H1 (cell line): ENCODE data around the gene SYDE2. TPM values are rescaled to one million over a fixed set of nuclear protein-coding genes. Genes with fewer than 3 reads are reported as not detected.

ENCODE experiments used
- CTCF ChIA-PET: fragments of 300-600 bp; sonication (Branson Sonifier 250); formaldehyde crosslinking; loops from one replicate; lab custom pipeline; 2021; ENCODE audit not compliant: partially characterized antibody; lab: Charles Lee
- POLR2A ChIA-PET: fragments of 300-600 bp; sonication (Branson Sonifier 250); formaldehyde crosslinking; loops from one replicate; lab custom pipeline; 2021; ENCODE audit warnings: inconsistent platforms; ENCODE audit not compliant: partially characterized antibody; lab: Charles Lee
- DNase-seq, 2 experiments: peaks; one replicate each; pipeline versions ENCODE4 v3.0.0 to v3.0.0-alpha.2; 2010 to 2022; ENCODE audit warnings: low spot score in 2 of 2, low read depth in 1 of 2, mixed read lengths in 1 of 2
- FAIRE-seq: peaks from 2 replicates; lab custom pipeline; 2011; peaks lifted over from hg19 to GRCh38; lab: Jason Lieb, UNC
- H2AFZ ChIP-seq: 2 replicates; pipeline ENCODE4 v1.8.1; 2012; ENCODE audit warnings: low read length, inconsistent platforms
- H2AK5ac ChIP-seq: 2 replicates; pipeline ENCODE4 v1.6.1; 2013; ENCODE audit warnings: low read depth, low read length
- H2BK120ac ChIP-seq: replicated peaks from 2 replicates; pipeline ENCODE3; 2013; ENCODE audit warnings: low read depth, low read length, inconsistent platforms
- H2BK12ac ChIP-seq: 2 replicates; pipeline ENCODE4 v1.6.1; 2013; ENCODE audit warnings: low read depth, low read length
- H2BK15ac ChIP-seq: 2 replicates; pipeline ENCODE4 v1.6.1; 2013; ENCODE audit warnings: low read length
- H2BK20ac ChIP-seq: 2 replicates; pipeline ENCODE4 v1.6.1; 2013; ENCODE audit warnings: low read length
- H2BK5ac ChIP-seq: 2 replicates; pipeline ENCODE4 v1.6.1; 2013; ENCODE audit warnings: low read depth, low read length
- H3K14ac ChIP-seq: 2 replicates; pipeline ENCODE4 v1.6.1; 2013; ENCODE audit warnings: inconsistent platforms; ENCODE audit not compliant: insufficient read length
- H3K18ac ChIP-seq: 2 replicates; pipeline ENCODE4 v1.6.1; 2013; ENCODE audit warnings: low read length; ENCODE audit errors: extremely low read depth
- H3K23ac ChIP-seq: 2 replicates; pipeline ENCODE4 v1.6.1; 2013; ENCODE audit warnings: inconsistent platforms; ENCODE audit not compliant: insufficient read length
- H3K23me2 ChIP-seq: 2 replicates; pipeline ENCODE4 v1.6.1; 2013; ENCODE audit warnings: low read depth, low read length
- H3K27ac ChIP-seq: 2 replicates; pipeline ENCODE4 v1.6.1; 2011; ENCODE audit warnings: low read depth, low read length, inconsistent platforms
- H3K27me3 ChIP-seq, 4 experiments: replicated peaks in 1 of 4; 1 replicate in 1 of 4; 2 replicates in 3 of 4; pipeline versions ENCODE4 v1.6.1 to v1.8.1; 2011 to 2013; ENCODE audit warnings: low read length in 3 of 4, mild to moderate bottlenecking in 3 of 4, inconsistent platforms in 2 of 4, mixed read lengths in 2 of 4, moderate library complexity in 1 of 4; ENCODE audit not compliant: control insufficient read depth in 3 of 4, insufficient read depth in 3 of 4; ENCODE audit errors: extremely low read depth in 1 of 4
- H3K36me3 ChIP-seq, 4 experiments: 2 replicates each; pipeline versions ENCODE4 v1.6.1 to v1.8.1; 2011 to 2013; ENCODE audit warnings: mild to moderate bottlenecking in 4 of 4, low read length in 3 of 4, moderate library complexity in 2 of 4, control low read depth in 1 of 4, inconsistent platforms in 1 of 4; ENCODE audit not compliant: insufficient read depth in 4 of 4, control insufficient read depth in 2 of 4
- H3K4ac ChIP-seq: replicated peaks from 2 replicates; pipeline ENCODE3; 2013; ENCODE audit warnings: low read length, low read depth, mixed read lengths, inconsistent platforms; ENCODE audit not compliant: insufficient read length
- H3K4me1 ChIP-seq, 4 experiments: replicated peaks in 1 of 4; 1 replicate in 1 of 4; 2 replicates in 3 of 4; pipeline versions ENCODE4 v1.6.1 to v1.8.1; 2011 to 2013; ENCODE audit warnings: low read length in 3 of 4, inconsistent platforms in 2 of 4, mixed read lengths in 1 of 4; ENCODE audit not compliant: insufficient read depth in 4 of 4, control insufficient read depth in 3 of 4
- H3K4me2 ChIP-seq, 2 experiments: 2 replicates each; pipeline versions ENCODE4 v1.6.1 to v1.8.1; 2011 to 2013; ENCODE audit warnings: low read depth in 2 of 2, low read length in 2 of 2, control low read depth in 1 of 2, inconsistent platforms in 1 of 2, mild to moderate bottlenecking in 1 of 2; ENCODE audit not compliant: insufficient read depth in 1 of 2
- H3K4me3 ChIP-seq, 4 experiments: fragments of 200-600, 300-600 bp in 1 of 4; sonication (generic), shearing (Covaris generic), sonication (Bioruptor Twin) in 1 of 4; 2 replicates each; pipeline versions ENCODE4 v1.5.1 to v1.8.1; 2011 to 2016; ENCODE audit warnings: low read length in 4 of 4, low read depth in 3 of 4, control low read depth in 2 of 4, inconsistent platforms in 2 of 4, mild to moderate bottlenecking in 2 of 4, mixed read lengths in 1 of 4, moderate library complexity in 1 of 4; ENCODE audit not compliant: insufficient read depth in 2 of 4; ENCODE audit errors: extremely low read depth in 1 of 4
- H3K56ac ChIP-seq: replicated peaks from 2 replicates; pipeline ENCODE3; 2013; ENCODE audit warnings: low read depth, mild to moderate bottlenecking, mixed read lengths, low read length, inconsistent platforms; ENCODE audit not compliant: insufficient read length
- H3K79me1 ChIP-seq: 2 replicates; pipeline ENCODE4 v1.6.1; 2013; ENCODE audit warnings: low read depth, low read length, control low read depth
- H3K79me2 ChIP-seq, 2 experiments: 2 replicates each; pipeline versions ENCODE4 v1.6.1 to v1.8.1; 2012 to 2013; ENCODE audit warnings: low read length in 2 of 2, mild to moderate bottlenecking in 2 of 2, inconsistent platforms in 1 of 2; ENCODE audit not compliant: insufficient read depth in 2 of 2, control insufficient read depth in 1 of 2
- H3K9ac ChIP-seq, 4 experiments: replicated peaks in 1 of 4; 1 replicate in 1 of 4; 2 replicates in 3 of 4; pipeline versions ENCODE4 v1.6.1 to v1.8.1; 2011 to 2013; ENCODE audit warnings: low read depth in 3 of 4, low read length in 3 of 4, control low read depth in 2 of 4, mild to moderate bottlenecking in 2 of 4, moderate library complexity in 2 of 4, inconsistent platforms in 1 of 4; ENCODE audit errors: extremely low read depth in 1 of 4
- H3K9me3 ChIP-seq, 2 experiments: 2 replicates each; pipeline versions ENCODE4 v1.6.1 to v1.8.1; 2012 to 2013; ENCODE audit warnings: mild to moderate bottlenecking in 2 of 2, moderate library complexity in 2 of 2, control low read depth in 1 of 2, inconsistent platforms in 1 of 2, low read depth in 1 of 2, low read length in 1 of 2, mixed read lengths in 1 of 2; ENCODE audit not compliant: insufficient read depth in 2 of 2
- H4K20me1 ChIP-seq, 2 experiments: replicated peaks in 1 of 2; 2 replicates each; pipeline versions ENCODE3 to v1.8.1; 2011 to 2013; ENCODE audit warnings: inconsistent platforms in 2 of 2, low read length in 2 of 2, mild to moderate bottlenecking in 1 of 2; ENCODE audit not compliant: insufficient read depth in 2 of 2, control insufficient read depth in 1 of 2
- H4K5ac ChIP-seq: 2 replicates; pipeline ENCODE4 v1.6.1; 2013; ENCODE audit warnings: low read length, low read depth, mixed read lengths, inconsistent platforms; ENCODE audit not compliant: insufficient read length
- H4K8ac ChIP-seq: 2 replicates; pipeline ENCODE4 v1.8.0; 2013; ENCODE audit warnings: mild to moderate bottlenecking, moderate library complexity, low read length, inconsistent platforms; ENCODE audit not compliant: insufficient read depth; ENCODE audit errors: extremely low read depth
- H4K91ac ChIP-seq: replicated peaks from 2 replicates; pipeline ENCODE3; 2013; ENCODE audit warnings: low read length, mixed read lengths, inconsistent platforms; ENCODE audit not compliant: insufficient read length
- TEAD4 ChIP-seq: IDR thresholded peaks from 2 replicates; pipeline ENCODE4 v1.6.1; 2012; ENCODE audit warnings: low read depth, low read length, inconsistent platforms, mixed read lengths
- WGBS, 2 experiments: shearing (Covaris generic) in 1 of 2; methylation state at CpG; one replicate each; pipeline versions ENCODE4 v1.1.6 to v1.1.7; 2013 to 2015; ENCODE audit warnings: low lambda C conversion rate in 2 of 2, mixed read lengths in 2 of 2, inconsistent platforms in 1 of 2, low coverage in 1 of 2, missing lambda C conversion rate in 1 of 2; ENCODE audit not compliant: insufficient replicate concordance in 2 of 2, insufficient coverage in 1 of 2, insufficient read length in 1 of 2; ENCODE audit errors: extremely low coverage in 1 of 2, missing lambda C conversion rate in 1 of 2; 5-methylcytosine and 5-hydroxymethylcytosine counted together
- polyA plus RNA-seq, 7 experiments: library from polyadenylated mRNA; depleted of rRNA in 3 of 7; stranded (reverse) in 5 of 7; unstranded in 2 of 7; fragments of >200 nt in 5 of 7; fragments of 200-250 nt in 2 of 7; gene quantifications; 1 replicate in 5 of 7; 2 replicates in 1 of 7; 4 replicates in 1 of 7; pipeline versions ENCODE4 v1.2.1 to v1.2.3, GENCODE V29; 2011 to 2013; ENCODE audit warnings: missing spikeins in 2 of 7, mixed read lengths in 2 of 7
- total RNA-seq: library from RNA; stranded (reverse); fragmentation: NEBNext Ultra II Directional; extraction: Animal tissue kit (Norgen Biotek cat#: 25700); gene quantifications from 2 replicates; pipeline ENCODE4 v1.2.1, GENCODE V29; 2021

Gene SYDE2
- total and polyA plus RNA-seq, 2 of the 8 experiments (the other 6 are each of a cell fraction or from before 2014, with no cell fraction given): 1.6 to 14.6 TPM

GRCh38 chr1:85180869-85181268, 19.9 kb downstream of the SYDE2 start:
- no peaks in the 10 kb centered on the region for H4K20me1 ChIP-seq
- no peak overlapping the region for H3K4me2 ChIP-seq
- H3K18ac ChIP-seq: no peak overlapping the region
- H3K9me3 ChIP-seq: no peaks in the 10 kb centered on the region
- no peak for DNase-seq
- H2BK15ac ChIP-seq: no peak overlapping the region
- no peak overlapping the region for H2BK120ac ChIP-seq
- peaks cover 0 to 4% of the 10 kb centered on the region in 2 experiments; a peak in 3 of 4 replicates for H3K79me2 ChIP-seq
- 83% methylated on average over 1 of the region's 2 CpGs; no CpG with 5 or more reads in 1 of the 2 experiments for WGBS, 2 experiments
- H3K36me3 ChIP-seq: peaks cover 0 to 14% (median 1%) of the 10 kb centered on the region in 4 experiments; a peak in 3 of 8 replicates
- H4K5ac ChIP-seq: no peak overlapping the region
- no peaks in the 10 kb centered on the region; the same call in 1 of the 2 replicates for H3K79me1 ChIP-seq
- ChIA-PET CTCF (interaction anchor here (0.6 to 1.7 kb wide), 7 partner anchors 14 to 236 kb away, joined by 3 to 4 read pairs (median 3); no protein-coding TSS in a partner anchor), POLR2A (interaction anchor here (0.9 kb wide), 1 partner anchor 19 kb away, joined by 4 read pairs; no protein-coding TSS in a partner anchor)
- no peak overlapping the region for H4K91ac ChIP-seq
- no peak overlapping the region for H3K14ac ChIP-seq
- no peak overlapping the region for H2BK5ac ChIP-seq
- no peak overlapping the region for H4K8ac ChIP-seq
- H3K9ac ChIP-seq: no peak overlapping the region
- H3K4me1 ChIP-seq: no peaks in the 10 kb centered on the region
- no peak overlapping the region for H2AFZ ChIP-seq
- H2BK12ac ChIP-seq: no peak overlapping the region
- FAIRE-seq: no peak
- H2AK5ac ChIP-seq: no peak overlapping the region
- no peak overlapping the region for H3K56ac ChIP-seq
- no peaks in the 10 kb centered on the region for H3K23me2 ChIP-seq
- H3K23ac ChIP-seq: no peak overlapping the region
- H3K4me3 ChIP-seq: no peak overlapping the region
- H3K27me3 ChIP-seq: no peaks in the 10 kb centered on the region
- no peak overlapping the region for H3K4ac ChIP-seq
- no peak overlapping the region for H2BK20ac ChIP-seq
- no peak overlapping the region for H3K27ac ChIP-seq
- no peak for TF ChIP-seq TEAD4
